Prostate gland (tissue), 2 donors: ENCODE data around the gene GFPT1.

Experiments used
- CTCF ChIP-seq, 4 experiments: fragments of 200-600 bp in 2 of 4; fragments of 450-650 bp in 2 of 4; sonication (generic) in 2 of 4; IDR thresholded peaks; 1 replicate in 3 of 4; 2 replicates in 1 of 4; pipeline ENCODE4 v1.5.1; 2016 to 2019; ENCODE audit warnings: antibody characterized with exemption in 4 of 4, mild to moderate bottlenecking in 2 of 4, moderate library complexity in 2 of 4
- POLR2AphosphoS5 ChIP-seq: sonication (generic); formaldehyde crosslinking; IDR thresholded peaks from one replicate; pipeline ENCODE4 v1.6.1; 2017; ENCODE audit warnings: antibody characterized with exemption

GRCh38 chr2:69311024-69311416, 76.0 kb downstream of the GFPT1 start:
- TF ChIP-seq CTCF (IDR thresholded peaks at IDR 0.05) = no peak
- TF ChIP-seq POLR2AphosphoS5 = no peak
